MCF 10A (cell line): ENCODE results near the gene ARFIP2. TPM values are rescaled to one million over a fixed set of nuclear protein-coding genes. Genes with fewer than 3 reads are reported as not detected.

Experiments used
- BruUV-seq: library from RNA; stranded (reverse); fragments of 400-500 nt; replicated peaks from 2 replicates; lab custom pipeline; 2021; lab: Mats Ljungman, UMichigan
- CTCF ChIA-PET: fragments of 300-600 bp; sonication (Branson Sonifier 250); formaldehyde crosslinking; extraction: SDS; loops from one replicate; lab custom pipeline; 2021; ENCODE audit warnings: antibody characterized with exemption, inconsistent platforms; lab: Yijun Ruan, JAX
- POLR2A ChIA-PET: fragments of 300-600, 350-650 bp; sonication (Branson Sonifier 250); formaldehyde crosslinking; extraction: SDS; loops from one replicate; lab custom pipeline; 2020; ENCODE audit warnings: antibody characterized with exemption, inconsistent platforms; lab: Yijun Ruan, JAX
- DNase-seq: peaks from one replicate; pipeline ENCODE4 v3.0.0-alpha.2; 2018; ENCODE audit not compliant: unreplicated experiment
- H3K27ac Mint-ChIP-seq: one replicate; pipeline ENCODE4 v1.8.0; 2022; ENCODE audit warnings: mild to moderate bottlenecking, low read depth, mixed read lengths; ENCODE audit not compliant: unreplicated experiment
- H3K27me3 Mint-ChIP-seq: one replicate; pipeline ENCODE4 v1.8.0; 2022; ENCODE audit warnings: mixed read lengths; ENCODE audit not compliant: insufficient read depth, unreplicated experiment
- H3K36me3 Mint-ChIP-seq: one replicate; pipeline ENCODE4 v1.8.0; 2022; ENCODE audit warnings: mild to moderate bottlenecking, moderate library complexity, mixed read lengths; ENCODE audit not compliant: insufficient read depth, unreplicated experiment
- H3K4me1 Mint-ChIP-seq: one replicate; pipeline ENCODE4 v1.8.0; 2022; ENCODE audit warnings: mixed read lengths; ENCODE audit not compliant: insufficient read depth, unreplicated experiment
- H3K4me3 Mint-ChIP-seq: one replicate; pipeline ENCODE4 v1.8.0; 2022; ENCODE audit warnings: mild to moderate bottlenecking, moderate library complexity, mixed read lengths; ENCODE audit not compliant: unreplicated experiment
- H3K9me3 Mint-ChIP-seq: one replicate; pipeline ENCODE4 v1.8.0; 2022; ENCODE audit warnings: mixed read lengths; ENCODE audit not compliant: unreplicated experiment
- CTCF ChIP-seq: fragments of 200-600 bp; IDR thresholded peaks from one replicate; pipeline ENCODE4 v1.8.0; 2022; ENCODE audit warnings: antibody characterized with exemption, mild to moderate bottlenecking; ENCODE audit not compliant: unreplicated experiment
- intact Hi-C: fragments of 100-400 bp; cut with micrococcal nuclease; formaldehyde crosslinking; loops from 2 replicates; pipeline ENCODE4 v1.14.1; 2022
- total RNA-seq: library from RNA; stranded (reverse); gene quantifications from 2 replicates; pipeline ENCODE4 v1.2.3, GENCODE V29; 2022

The ARFIP2 gene
- total RNA-seq, 1 experiment from 2014 or later, result 96.0 TPM

GRCh38 chr11:6433998-6434660, 47.0 kb downstream of the ARFIP2 start:
- Mint-ChIP-seq H3K4me1 (peaks cover 12% of the 10 kb centered on the region), H3K27me3 (no peaks in the 10 kb centered on the region), H3K4me3 (no peak overlapping the region), H3K27ac (no peak overlapping the region), H3K9me3 (no peaks in the 10 kb centered on the region), H3K36me3 (no peaks in the 10 kb centered on the region)
- BruUV-seq, result no TSS peak
- no peak for TF ChIP-seq CTCF
- DNase-seq, result no peak
- intact Hi-C loops, result no loop called here
- ChIA-PET POLR2A (no interaction called here), CTCF (interaction anchor here (0.6 to 6.9 kb wide), 5 partner anchors 9 to 1137 kb away, joined by 3 to 55 read pairs (median 10); partner anchors contain the start of gene HPX)

- ChIA-PET CTCF (interaction anchor here (0.6 to 6.9 kb wide), 4 partner anchors 11 to 68 kb away, joined by 3 to 55 read pairs (median 4); partner anchors contain the start of gene HPX), POLR2A (interaction anchor here (1.3 to 1.6 kb wide), 2 partner anchors 12 to 42 kb away, joined by 3 to 6 read pairs; partner anchors contain the start of gene SMPD1)
- BruUV-seq, result no TSS peak
Measured at GRCh38 chr11:6431861-6432260, 49.3 kb downstream of the ARFIP2 start.

GRCh38 chr11:6427516-6427915, 53.6 kb downstream of the ARFIP2 start:
- DNase-seq, result no peak
- H3K27me3 Mint-ChIP-seq, result peaks cover 40% of the 10 kb centered on the region
- ChIA-PET CTCF (interaction anchor here (0.7 to 3.0 kb wide), 5 partner anchors 10 to 49 kb away, joined by 3 to 22 read pairs (median 4); no protein-coding TSS in a partner anchor), POLR2A (no interaction called here)
- TF ChIP-seq CTCF, result no peak
- H3K36me3 Mint-ChIP-seq, result no peaks in the 10 kb centered on the region
- H3K4me3 Mint-ChIP-seq, result no peak overlapping the region
- BruUV-seq, result no TSS peak
- intact Hi-C loops, result no loop called here
- no peaks in the 10 kb centered on the region for H3K9me3 Mint-ChIP-seq
- H3K27ac Mint-ChIP-seq, result no peak overlapping the region
- H3K4me1 Mint-ChIP-seq, result peaks cover 8% of the 10 kb centered on the region

More at GRCh38 chr11:6431861-6432260, 49.3 kb downstream of the ARFIP2 start:
- Mint-ChIP-seq H3K9me3 (no peaks in the 10 kb centered on the region), H3K27ac (no peak overlapping the region), H3K36me3 (no peaks in the 10 kb centered on the region), H3K4me3 (no peak overlapping the region), H3K4me1 (peaks cover 12% of the 10 kb centered on the region), H3K27me3 (no peaks in the 10 kb centered on the region)
- intact Hi-C loops, result loop anchor here (1.0 kb wide), 1 partner anchor 42 kb away; the partner anchor contains the start of gene SMPD1
- no peak for TF ChIP-seq CTCF
- peak; percentile 98 for DNase-seq

Other genes with a start within 250 kb of the ARFIP2 start
- gene FHIP1B, start 246.7 kb downstream of the ARFIP2 start, total RNA-seq, result 44.6 and 51.1 TPM in 2 replicates
- not detected in 2 replicates for gene CNGA4, start 242.2 kb downstream of the ARFIP2 start, total RNA-seq
- not detected in 2 replicates for gene CCKBR, start 221.5 kb downstream of the ARFIP2 start, total RNA-seq
- 69.9 and 89.5 TPM in 2 replicates for gene CAVIN3, start 160.8 kb downstream of the ARFIP2 start, total RNA-seq
- 15.0 and 32.2 TPM in 2 replicates for gene SMPD1, start 90.9 kb downstream of the ARFIP2 start, total RNA-seq
- gene APBB1, start 62.2 kb downstream of the ARFIP2 start, total RNA-seq, result 0.89 and 1.3 TPM in 2 replicates
- 0.71 and 0.75 TPM in 2 replicates for gene HPX, start 40.3 kb downstream of the ARFIP2 start, total RNA-seq
- 7.3 and 7.4 TPM in 2 replicates for gene TRIM3, start 7.4 kb downstream of the ARFIP2 start, total RNA-seq
- 36.2 and 42.1 TPM in 2 replicates for gene TIMM10B, start 170 bp upstream of the ARFIP2 start, total RNA-seq
- 18.3 and 26.5 TPM in 2 replicates for gene DNHD1, start 15.9 kb upstream of the ARFIP2 start, total RNA-seq
- gene RRP8, start 122.3 kb upstream of the ARFIP2 start, total RNA-seq, result 23.4 and 27.6 TPM in 2 replicates
- gene ILK, start 122.4 kb upstream of the ARFIP2 start, total RNA-seq, result 78.9 and 92.3 TPM in 2 replicates
- gene TAF10, start 130.9 kb upstream of the ARFIP2 start, total RNA-seq, result 157 and 167 TPM in 2 replicates
- gene TPP1, start 138.1 kb upstream of the ARFIP2 start, total RNA-seq, result 26.9 and 46.5 TPM in 2 replicates
- 0.19 and 0.27 TPM in 2 replicates for gene DCHS1, start 174.5 kb upstream of the ARFIP2 start, total RNA-seq
- gene MRPL17, start 202.0 kb upstream of the ARFIP2 start, total RNA-seq, result 78.0 and 88.4 TPM in 2 replicates